Activated CD4-positive, CD25-positive, alpha-beta regulatory T cell treated with anti-CD3 and anti-CD28 coated beads, Interleukin-2, amount 50 U/mL, for 72 hours (primary cell): ENCODE results near the gene RBMS3.
"Not testable (repeated sequence)": the region's sequence is repeated elsewhere in the genome, so short reads cannot be mapped to it uniquely, and the experiment has no call there.

Source experiments
- DNase-seq: peaks from one replicate; pipeline ENCODE4 v3.0.0; 2021

RBMS3 gene

DNA sequence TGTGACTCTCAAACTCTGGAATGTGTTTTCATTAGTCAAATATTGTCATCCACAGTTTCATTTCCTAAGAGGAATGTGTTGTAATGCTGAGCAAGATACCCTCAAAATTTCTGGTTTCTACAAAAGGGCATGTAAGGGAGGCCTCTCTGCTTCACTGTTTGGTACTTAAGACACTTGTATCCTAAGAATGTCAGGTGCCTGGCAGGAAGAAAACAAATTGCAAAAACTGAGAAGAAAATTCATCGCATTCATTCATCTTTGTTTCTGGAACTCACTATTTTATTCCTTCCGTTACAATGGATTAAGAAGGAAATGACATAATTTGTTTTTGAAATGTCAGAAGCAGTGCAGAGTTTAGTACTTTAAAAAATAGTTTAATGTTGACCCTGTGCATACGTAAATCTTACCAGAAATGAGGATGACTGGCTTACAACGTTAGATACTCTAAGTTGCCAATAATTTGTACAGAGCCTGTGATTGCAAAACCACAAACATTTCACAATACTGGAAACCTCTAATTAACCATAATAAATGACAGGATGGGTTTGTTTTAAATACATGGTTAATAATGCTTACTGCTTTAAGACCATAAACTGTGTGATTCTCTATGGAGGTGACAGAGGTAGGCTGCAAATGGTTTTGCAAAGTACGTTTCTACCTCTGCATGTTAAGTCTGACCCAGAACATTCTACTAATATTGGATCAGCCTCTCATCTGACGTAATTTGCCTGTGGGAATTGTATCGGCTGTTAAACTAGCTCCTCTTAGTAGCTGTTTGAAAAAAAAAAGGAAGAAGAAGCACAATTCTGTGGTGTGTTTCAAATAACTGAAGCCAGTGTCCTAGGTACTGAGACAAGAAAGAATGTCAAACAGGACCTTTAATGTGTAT is 477.8 kb downstream of the RBMS3 start:
- DNase-seq, result no peak

DNA sequence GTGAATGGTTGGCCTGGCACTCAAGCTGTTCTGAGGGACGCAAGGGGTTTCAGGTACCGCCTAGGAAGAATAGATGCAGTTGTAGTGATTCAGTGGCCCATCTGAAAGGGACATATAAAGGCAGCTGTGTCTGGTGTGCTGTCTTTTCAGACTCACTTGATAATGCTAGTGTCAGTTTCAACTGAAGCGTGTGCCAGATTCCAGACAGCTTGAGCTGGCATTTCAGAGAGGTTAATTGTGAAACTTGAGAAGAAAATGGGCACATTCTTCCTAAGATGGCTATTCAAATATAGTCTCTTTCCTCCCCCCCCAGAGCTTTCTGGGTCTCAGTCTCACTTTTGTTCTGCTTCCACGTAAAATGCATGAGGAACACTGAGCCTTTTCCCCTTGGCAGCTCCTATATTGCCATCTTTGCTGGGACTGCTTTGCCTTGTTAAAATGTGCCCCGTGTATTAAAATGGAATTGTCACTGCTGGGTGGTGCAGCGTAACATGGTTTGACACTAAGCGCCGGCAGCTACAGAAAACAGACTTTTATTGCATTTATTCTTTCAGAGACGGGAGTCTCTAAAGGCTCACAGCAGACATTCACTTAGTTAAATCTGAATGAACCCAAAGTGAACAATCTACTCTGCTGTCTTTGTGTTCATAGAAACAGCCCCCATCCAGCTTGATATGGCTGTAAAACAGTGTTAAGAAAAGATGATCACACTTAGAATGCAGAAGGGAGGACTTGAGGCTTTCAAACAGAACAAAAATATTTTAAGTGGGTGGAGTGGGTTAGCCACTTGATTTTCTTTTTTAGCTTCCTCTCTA is 478.7 kb downstream of the RBMS3 start:
- no peak for DNase-seq

DNA sequence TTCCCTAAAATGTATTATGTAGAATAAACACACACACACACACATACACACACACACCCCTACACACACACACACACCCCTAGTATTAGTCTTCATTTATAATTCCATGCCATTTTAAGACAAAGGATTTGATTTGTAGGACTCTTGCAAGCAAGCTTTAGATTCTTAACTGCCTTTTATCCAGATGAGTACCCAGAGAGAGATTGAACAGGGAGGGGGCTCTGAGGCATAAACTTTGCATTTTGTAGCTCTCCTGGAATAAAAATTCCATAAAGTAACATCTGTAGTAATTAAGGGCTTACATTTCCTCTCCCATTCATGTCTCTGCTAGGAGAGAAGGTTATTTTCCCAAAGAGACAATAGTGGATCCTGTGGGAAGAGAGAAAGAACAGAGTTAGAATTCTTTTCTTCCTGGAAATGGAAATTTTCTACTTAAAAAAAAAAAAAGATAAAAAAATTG is 479.4 kb downstream of the RBMS3 start:
- DNase-seq, result no peak

DNA sequence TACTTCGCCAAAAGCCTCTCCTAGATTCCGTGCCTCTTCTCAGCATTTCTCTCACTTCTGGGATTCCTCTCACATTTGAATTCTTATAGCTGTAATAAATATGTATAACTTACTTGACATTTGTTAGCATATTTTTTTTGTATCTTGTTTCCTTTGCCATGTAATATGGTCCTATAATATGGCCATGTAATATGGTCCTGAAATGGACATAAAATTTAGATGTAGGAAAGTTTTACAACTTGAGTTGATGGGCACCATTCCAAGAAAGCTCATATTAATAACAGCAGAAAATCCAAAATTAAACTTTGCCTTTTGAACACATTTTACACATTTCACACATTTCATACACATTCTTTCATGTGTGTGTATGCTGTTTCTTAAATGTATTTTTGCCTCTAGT is 480.6 kb downstream of the RBMS3 start:
- DNase-seq, result no peak

DNA sequence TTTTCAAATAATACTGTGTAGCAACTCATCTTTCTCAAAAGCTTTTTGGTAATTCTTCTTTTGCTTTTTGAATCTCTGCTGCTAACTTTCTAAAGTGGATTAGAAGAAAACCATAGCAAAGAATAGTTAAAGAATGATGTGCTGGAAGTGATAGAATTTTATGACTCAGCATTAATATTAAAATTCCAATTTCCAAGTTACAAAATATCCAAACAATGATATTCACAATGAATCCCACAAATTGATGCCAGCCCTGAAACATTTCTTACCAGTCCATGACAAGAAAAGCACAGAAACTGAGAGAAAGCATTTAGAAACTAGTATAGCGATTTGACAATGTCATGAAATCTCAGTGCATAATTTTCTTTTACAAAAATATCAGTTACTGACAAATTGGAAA is 482.2 kb downstream of the RBMS3 start:
- no peak for DNase-seq

DNA sequence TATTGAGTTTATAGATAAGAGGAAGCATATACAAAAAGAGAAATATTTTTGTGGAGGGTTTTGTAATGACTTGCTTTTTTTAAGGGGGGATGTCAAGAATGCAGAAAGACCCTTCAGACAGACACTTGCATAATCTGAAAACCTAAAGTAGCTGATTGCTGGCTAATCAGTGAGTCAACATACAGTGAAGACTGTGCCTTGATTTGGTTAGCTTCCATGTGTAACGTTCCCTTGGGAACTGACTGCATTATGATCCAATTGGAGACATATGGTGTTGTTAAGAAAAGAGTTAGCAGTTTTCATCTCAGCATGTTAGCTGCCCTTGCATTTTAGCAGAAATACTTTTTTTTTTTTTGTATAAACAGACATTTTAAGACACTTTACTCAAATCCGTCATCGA is 483.2 kb downstream of the RBMS3 start:
- no peak for DNase-seq

DNA sequence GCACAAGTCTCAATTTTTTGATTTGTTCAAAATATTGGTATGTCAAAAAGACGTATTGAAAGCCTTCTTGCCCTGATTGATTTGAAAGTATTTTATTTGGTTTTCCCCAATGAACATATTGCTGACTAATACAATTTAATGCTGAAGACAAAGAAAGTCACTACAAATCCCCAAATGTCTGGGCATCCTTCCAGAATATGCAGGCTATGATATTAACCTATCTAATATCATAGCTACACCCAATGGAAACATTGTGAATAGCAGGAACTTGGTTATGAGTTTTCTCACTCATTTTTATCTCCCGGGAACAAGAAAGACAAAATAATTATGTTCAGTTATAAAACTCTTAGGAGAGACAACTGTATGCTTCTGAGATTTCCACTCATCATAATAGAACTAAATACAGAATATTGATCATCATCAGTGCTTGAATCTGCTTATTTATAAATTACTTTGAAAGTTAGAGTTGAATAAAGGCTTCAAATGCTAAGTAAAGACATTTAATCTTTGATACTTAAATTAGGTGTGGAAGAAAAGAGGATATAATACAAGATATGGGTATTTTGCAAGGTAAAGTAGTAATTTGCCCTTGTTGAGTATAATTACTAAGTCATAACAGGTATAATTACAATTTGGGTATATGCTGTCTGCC is 483.9 kb downstream of the RBMS3 start:
- no peak for DNase-seq

DNA sequence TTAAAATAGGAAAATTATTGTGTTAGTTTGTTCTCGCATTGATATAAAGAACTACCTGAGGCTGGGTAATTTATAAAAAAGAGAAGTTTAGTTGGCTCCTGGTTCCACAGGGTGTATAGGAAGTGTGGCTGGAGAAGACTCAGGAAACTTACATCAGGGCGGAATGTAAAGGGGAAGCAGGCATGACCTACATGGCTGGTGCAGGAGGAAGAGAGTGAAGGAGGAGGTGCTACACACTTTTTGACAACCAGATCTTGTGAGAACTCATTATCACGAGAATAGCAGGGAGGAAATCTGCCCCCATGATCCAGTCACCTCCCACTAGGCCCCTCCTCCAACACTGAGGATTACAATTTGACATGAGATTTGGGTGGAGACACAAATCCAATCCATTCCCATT is 490.7 kb downstream of the RBMS3 start:
- no peak for DNase-seq

DNA sequence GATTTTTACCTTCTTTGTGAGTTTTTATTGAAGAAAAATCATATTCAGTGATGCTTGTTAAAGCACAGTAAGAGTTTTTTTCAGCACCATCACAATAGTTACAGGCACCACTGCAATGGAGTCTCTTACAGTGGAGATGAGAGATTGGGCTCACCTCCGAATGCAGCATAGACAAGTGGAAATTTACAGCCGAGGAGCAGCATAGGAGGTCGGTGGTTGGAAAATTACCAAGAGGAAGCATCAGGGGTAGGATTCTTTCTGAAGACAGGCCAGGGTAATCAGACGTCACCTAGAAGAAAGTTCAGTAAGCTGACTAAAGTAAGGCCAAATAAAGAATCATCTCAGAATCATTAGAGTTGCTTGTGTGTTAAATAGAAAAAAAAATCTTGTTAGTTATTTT is 491.6 kb downstream of the RBMS3 start:
- DNase-seq, result no peak

DNA sequence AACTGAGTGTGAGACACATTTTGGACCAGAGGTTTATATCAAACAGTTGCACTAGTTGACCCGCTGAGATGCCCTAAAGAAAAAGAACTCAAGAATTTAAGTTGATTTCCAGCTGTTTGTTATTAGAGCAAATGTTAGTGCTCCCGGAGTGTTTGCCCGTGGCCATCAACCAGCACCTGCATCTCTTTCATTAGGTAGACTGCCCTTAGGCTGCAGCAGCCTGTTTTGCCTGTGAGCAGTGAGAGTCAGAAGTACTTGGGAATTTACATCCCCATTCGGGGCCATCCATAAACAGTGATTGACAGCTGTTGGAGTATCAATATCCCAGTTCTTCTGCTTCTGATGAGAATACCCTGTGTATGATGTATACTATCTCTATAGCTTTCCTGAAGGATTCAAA is 492.6 kb downstream of the RBMS3 start:
- no peak for DNase-seq

DNA sequence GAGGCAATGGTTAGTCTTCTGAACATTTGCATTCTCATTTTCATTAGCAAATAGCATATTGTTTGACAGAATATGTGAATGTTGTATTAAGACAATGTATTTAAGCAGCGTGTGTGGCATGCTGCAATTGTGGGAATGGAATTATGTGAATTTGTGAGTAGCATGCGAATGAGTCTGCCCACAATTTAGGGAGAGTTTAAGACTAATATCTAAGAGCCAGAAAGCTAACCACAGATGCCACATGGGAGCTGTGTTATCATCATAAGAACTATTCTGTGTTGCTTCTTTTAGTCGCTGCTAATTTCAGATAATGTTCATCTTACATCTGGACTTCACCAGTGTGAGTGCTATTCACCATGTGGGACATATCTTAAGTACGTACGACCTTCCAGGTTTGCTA is 494.5 kb downstream of the RBMS3 start:
- no peak for DNase-seq

DNA sequence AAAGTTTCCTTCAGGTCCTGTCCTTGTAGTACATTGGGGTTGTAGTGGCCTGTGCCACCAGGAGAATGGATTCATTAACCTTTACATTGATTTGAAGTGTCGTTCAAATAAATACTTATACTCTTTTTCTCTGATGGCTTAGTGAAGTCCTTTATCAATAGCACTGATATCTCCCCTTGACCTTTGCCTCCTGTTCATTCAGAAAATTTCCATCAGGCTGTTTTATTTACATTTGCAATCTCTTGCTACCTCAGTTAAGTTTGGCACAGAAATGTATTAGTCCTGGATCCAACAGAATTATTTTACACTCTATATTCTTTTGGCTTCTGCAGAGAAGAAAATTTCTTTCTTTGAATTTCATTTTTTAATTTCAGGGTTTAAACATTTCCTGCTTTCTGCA is 497.0 kb downstream of the RBMS3 start:
- DNase-seq, result no peak

DNA sequence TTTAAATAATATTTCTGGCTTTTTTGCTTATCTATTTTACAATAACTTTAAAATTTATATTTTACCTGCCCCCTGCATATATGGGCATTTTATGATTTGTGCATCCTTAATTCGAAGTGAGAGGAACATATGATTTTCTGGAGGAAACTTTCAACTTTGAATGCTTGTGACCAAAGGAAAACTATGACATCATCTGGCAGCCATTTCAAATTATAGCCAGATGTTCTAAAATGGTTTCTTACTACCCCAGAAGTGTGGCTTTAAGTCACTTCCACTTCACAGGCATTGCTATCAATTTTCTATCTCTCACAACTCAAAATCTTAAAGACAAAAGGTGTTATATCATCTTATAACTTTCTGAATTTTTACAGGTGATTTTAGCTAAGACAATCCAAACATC is 508.8 kb downstream of the RBMS3 start:
- DNase-seq, result no peak

DNA sequence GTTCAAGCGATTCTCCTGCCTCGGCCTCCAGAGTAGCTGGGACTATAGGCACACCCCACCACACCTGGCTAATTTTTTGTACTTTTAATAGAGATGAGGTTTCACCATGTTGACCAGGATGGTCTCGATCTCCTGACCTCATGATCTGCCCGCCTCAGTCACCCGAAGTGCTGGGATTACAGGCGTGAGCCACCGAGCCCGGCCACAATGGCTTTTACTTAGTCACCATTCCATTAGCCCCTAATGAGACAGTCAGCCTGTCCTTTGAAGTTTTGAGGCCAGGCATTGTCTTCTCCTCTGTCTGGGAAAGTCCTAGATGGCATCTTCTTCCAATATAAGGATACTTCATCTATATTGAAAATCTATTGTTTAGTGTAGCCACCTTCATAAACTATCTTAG is 515.9 kb downstream of the RBMS3 start:
- DNase-seq, result no peak

DNA sequence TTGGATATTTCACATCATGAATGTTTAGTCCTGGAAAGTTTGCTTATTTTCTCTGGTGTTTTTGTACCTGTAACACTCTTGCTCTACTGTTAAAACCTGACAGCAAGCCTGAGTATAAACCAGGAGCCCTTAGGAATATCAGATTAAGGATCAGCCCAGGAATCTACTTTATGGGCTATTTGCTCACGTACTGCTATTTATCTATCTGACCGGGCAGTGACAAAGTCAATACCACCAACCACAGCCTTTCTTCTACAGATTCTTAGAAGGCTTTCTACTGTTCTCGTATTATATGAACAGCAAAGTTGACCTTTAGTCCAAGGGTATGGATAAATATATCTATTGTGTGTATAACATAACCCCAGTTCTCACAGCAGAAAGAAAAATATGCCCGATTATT is 521.2 kb downstream of the RBMS3 start:
- DNase-seq, result no peak

DNA sequence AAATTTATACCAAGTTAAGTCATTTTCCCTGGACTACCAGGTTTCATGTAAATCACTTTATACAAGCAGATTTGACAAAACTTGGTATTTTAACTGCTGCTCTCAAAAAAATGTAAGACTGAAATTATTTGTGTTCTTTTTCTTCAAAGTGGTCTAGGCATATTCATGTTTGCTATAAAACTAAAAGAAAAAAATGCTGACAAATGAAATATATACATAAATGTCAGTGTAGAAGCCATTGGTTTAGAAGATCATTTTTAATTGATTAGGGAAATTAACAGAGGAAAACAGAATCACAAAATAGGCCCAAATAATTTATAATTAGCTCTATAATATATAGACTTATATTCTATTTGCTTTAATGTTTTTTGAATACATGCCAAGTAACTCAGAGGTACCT is 523.2 kb downstream of the RBMS3 start:
- DNase-seq, result no peak

DNA sequence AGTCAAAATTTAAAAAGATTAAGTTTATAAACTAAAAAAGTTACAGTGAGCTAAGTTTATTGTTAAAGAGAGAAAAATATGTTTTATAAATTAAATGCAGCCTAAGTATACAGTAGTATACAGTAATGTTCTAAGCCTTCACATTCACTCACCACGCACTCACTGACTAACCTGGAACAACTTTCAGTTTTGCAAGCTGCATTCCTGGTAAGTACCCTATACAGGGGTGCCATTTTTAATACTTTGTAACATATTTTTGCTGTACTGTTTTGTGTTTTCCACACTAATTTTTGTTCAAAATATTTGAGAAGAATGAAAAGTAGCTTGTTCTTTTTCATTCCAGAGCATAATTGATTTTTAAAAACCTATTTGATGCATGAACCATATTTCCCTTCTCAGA is 524.9 kb downstream of the RBMS3 start:
- no peak for DNase-seq

DNA sequence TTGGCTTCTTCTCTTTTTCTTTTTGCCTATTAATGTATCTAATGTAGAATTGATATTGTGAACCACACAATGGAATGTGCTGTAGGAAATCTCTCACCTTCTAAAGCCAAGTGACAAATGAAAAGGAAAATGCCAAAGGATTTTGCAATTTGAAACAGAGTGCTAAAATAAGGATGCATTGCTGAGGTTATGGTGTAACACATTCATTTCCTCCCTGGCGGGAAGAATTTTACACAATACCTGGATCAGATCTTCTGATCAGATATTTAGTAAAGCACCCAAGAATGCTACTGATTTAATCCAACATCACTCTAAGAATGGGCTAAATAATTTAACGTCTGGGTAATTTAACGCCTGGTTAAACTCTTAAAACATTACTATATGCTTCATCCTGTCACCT is 527.5 kb downstream of the RBMS3 start:
- DNase-seq, result not testable (repeated sequence)

DNA sequence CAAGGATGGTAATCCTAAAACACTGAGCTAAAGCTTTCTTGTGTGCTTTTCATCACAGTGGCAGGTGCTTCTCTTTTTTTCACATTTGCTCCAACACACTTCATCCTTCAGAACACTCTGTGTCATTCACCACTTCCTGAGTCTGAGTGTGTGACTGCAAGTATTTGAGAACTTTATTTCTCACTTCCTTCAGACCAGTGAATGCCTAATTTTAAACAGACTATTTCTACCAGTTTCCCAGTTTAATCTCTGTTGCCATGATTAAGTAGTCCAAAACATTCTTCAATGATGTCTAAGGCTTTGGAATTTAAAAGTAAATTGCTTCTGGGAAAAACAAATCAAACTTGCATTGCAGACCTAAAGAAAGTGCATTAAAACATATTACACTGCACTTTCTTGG is 541.2 kb downstream of the RBMS3 start:
- DNase-seq, result no peak

DNA sequence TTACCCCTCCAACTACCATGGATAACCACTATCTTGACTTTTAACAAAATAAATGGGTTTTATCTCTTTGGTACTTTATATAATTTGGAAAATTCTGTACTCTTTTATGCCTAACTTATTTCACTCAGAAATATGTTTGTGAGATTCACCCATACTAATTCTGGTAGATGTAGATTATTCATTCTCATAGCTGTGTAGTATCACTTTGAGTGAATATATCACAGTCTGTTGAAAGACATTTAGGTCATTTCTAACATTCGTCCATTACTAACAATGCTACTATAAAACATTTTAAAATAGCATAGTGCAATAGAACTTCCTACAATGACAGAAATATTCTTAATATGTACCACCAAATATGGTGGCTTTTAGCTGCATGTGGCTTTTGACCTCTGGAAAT is 542.4 kb downstream of the RBMS3 start:
- DNase-seq, result no peak

DNA sequence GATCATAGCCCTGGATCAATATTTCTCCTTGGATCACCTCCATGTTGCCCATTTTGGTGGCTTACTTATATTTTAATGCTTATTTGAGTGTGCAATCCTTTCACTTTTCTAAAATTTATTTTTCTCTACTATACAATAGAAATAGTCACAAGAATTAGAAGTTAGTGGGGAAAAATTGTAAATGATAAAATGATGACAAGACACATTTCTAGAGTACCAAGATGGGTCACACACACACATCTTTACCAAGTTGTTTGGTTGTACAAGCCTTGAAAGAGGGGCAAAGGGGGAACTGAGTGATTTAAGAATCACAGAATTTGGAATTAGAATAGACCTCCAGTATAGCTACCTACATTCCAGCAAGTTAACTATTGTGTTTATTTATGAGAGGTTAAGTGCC is 545.8 kb downstream of the RBMS3 start:
- DNase-seq, result no peak

DNA sequence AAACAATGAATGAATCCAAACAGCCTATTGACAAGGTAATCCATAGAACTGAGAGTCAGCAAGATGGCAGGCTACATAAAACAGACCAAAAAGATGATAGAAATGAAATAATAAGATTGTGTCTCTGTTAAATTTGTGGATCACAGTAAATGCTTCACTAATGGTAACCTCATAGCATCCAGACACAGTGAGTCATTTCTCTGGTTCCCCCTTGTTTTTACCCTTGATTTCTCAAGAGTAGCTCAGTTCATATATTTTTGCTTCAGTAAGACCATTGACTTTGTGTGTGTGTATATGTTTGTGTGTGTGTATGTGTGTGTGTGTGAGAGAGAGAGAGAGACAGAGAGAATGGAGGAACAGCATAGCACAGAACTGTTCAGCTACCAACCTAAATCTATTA is 546.9 kb downstream of the RBMS3 start:
- DNase-seq, result no peak

DNA sequence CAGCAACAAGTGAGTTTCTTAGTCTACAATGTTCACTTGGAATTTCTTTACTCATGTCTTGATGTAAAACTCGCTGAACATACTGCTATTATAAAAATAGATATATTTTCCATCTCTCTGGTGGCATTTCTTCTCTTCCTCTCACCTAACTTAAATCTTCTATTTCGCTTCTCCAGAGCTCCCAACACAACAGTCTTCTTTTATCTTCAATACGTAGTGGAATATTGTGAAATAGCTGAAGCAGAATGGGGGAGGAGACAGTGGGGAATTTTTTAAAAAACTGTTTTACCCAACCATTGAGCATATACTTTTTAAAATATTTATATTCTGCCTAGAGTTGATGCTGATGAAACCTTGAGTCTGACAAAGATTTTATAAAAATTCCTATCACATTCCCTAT is 548.5 kb downstream of the RBMS3 start:
- DNase-seq, result no peak

DNA sequence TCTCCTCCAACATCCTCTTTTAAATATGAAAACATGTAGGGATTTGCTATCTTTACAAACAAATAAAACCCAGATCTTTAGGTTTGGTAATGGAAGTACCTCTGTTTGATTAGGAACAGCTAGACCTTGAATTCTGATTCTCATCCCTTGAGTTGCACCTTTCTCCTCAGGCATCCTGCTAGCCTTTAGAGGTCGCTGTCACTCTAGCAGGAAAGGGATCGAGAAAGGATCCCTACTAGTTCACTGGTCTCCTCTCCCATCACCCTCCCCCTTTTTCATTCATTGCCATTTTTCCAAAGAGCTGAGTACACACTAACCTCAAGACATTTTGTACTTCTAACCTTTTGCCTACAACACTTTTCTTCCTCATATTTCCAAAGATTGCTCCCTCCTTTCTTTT is 569.8 kb downstream of the RBMS3 start:
- DNase-seq, result no peak
